GM19397 (cell line): ENCODE measurements around the gene CCR5AS.
"Not testable (repeated sequence)": the region's sequence is repeated elsewhere in the genome, so short reads cannot be mapped to it uniquely, and the experiment has no call there.

ENCODE experiments used
- ATAC-seq: cut with Tn5 transposase; IDR thresholded peaks from one replicate; pipeline ENCODE4 v1.9.1; 2021; ENCODE audit warnings: mild to moderate bottlenecking, moderate library complexity; ENCODE audit not compliant: unreplicated experiment

Gene CCR5AS

DNA sequence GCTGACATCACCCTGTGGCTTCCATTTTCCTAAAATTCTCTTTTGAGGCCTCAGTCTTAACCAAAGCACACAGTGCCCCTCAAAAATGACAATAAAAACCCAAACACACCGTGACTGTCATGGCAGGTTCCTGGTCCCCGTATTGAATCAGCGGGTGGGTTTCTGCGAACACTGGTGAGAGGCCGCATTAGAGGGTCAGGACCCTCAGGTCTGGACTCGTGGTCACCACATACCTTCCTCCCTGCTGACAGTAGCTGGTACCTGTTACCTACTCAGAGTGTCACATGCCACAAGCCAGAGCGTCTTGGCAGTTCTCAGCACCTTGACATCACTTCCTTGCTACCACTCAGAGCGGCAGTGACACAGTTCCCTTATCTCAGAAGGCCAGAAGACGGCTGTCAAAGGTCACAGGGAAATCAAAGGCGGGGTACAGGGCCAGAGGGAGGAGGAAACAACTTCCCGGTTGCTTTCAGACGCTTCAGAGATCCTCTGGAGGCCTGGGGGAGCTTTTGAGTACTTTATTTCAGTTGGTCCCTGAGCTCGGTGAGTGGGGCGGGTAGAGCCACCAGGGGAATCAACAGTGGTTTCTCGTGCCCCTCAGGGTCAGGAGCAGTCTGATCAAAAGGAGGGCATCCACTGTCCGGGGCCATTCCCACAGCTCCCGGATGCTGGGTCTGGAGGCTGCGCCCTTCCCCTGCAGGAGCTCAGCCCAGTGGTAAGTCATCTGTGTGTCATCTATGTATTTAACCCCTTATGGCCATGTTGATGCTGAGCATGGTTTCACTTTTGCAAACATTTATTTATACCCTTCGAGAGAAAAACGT is at the start of gene CCR5AS, which contains the start of gene CCRL2:
Gene CCR5AS (minus strand): TSS at position 279 of the 824 bp plus-strand sequence.
Gene CCRL2 (plus strand): TSS at position 472 of the 824 bp plus-strand sequence. CDS start 821 bp downstream, outside the sequence.
- ATAC-seq = no peak

DNA sequence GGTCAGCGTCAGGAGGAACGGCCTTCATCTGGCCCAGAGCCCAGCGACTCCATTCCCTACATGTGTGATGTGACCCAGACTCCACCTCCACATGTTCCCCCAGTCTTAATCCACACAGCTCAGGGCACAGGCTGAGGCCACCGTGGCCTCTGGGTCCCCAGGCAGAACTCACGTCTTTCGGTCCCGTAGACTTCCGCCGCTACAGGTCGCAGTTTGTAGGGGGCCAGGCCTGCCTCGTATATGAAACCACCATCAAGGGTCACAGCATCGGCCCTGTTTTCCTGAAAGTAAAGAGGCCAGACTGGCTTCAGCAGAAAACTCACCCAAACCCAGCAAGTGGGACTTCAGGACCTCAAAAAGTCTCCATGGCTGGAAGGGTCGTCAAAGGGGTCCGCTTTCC is 49.3 kb upstream of the CCR5AS start:
- ATAC-seq = no peak

- ATAC-seq = no peak
These were observed 48.6 kb upstream of the CCR5AS start for GRCh38 chr3:46455231-46456115.

DNA sequence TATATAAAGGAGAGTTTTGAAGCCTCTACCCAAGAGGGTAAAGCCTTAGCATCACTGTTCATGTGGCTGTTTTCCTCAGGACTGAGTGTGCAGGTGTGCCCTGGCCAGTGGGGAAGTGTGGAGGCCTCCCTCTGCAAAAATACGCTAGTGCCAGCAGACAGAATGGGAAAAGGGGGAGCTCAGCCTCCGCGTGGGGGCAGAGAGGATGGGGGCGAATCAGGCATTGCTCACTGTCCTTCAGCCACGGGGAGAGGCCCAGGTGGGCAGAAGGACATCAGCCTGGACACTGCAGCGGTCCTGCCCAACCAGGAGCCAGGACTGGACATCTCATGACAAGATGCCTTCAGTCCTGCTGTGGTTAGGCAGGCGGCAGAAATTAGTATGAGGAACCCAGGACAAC is 47.7 kb upstream of the CCR5AS start:
- no peak for ATAC-seq

GRCh38 chr3:46454209-46454595 is 47.3 kb upstream of the CCR5AS start:
- no peak for ATAC-seq

DNA sequence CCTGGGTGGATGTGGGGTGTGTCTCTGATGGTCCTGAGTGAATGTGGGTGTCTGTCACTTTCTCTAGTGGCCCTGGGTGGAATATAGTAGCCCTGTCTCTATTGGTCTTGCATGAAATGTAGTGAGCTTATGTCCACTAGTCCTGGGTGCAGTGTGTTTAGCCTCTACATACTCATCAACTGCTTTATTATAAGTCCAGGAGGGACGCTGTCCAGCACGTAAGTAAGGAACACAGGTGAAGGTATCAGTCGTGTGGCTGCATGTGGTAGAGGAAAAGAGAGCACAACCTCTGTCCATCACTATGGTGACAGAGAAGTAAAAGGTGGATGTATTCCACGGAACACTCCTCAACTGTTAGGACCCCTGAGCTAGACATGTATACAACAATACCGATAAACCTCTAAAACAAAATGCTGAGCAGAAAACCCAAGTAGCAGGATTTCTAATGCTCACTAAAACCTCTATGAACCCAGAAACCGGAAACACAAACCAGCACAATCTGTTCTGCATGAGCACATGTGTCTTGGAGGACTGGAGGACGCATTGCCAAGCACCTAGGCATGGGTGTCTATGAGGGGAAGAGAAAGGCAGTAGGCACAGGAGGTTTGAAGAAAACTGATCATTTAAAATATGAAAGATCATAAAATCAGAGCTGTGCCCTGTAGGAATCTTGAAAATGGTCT is 46.8 kb upstream of the CCR5AS start:
- no peak for ATAC-seq

DNA sequence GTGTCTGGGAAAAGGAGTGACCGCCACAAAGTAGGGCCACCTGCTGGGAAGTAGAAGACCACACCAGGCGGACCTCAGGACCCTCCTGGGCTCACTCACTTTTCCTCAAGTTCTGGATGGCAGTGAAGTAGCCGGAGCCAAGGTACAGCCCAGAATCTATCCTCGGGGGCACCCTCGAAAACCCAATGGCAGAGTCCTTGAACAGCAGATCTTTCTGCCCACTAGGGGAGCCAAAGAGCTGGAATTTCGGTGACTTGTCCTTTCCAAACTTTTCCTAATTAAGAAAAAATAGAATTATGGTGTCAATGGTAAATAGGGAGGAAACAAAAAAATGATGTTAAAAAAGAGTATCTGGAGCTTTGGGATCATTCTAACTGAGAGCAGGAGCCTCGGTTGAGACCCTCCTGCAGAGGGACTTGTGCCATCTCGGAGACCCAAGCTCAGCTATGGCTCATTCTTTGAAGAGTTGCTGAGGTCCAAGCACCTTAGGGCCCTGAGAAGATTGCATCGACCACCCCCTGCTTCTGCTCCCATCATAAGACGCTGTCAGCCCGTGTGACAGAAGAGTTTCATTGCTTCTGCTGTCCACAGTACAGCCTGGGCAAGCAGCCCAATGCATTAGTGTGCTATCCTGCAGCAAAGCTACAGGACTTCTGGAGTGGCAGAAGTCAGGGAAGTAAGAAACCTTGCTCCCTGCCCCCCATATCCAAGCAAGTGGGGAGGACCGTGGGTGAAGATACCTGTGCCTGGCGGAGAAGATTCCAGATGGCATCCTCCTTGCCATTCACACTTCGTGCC is 43.1 kb upstream of the CCR5AS start:
- no peak for ATAC-seq

DNA sequence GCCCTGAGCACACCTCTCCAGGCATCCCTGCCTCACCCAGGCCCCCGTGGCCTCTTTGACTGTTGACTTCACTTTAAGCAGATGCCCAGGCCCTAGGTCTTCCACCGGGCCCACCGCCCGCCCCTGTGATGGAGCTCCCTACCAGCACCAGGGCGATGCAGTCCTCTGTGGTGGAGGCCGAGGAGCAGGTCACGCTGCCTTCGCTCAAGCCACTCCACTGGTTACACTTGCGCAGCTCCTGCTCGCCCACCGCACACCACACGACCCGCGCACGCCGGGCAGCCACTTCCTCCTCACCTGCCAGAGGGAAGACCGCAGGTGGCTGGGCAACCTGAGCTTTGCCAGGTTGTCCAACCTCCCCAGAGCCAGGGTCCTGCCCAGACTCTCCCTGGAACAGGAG is 41.9 kb upstream of the CCR5AS start:
- ATAC-seq = no peak

- no peak for ATAC-seq
These were observed 40.5 kb upstream of the CCR5AS start for GRCh38 chr3:46447228-46447985.

- no peak for ATAC-seq
These were observed 36.0 kb upstream of the CCR5AS start for GRCh38 chr3:46442576-46443530.

- ATAC-seq = no peak
These were observed 33.8 kb upstream of the CCR5AS start for GRCh38 chr3:46440531-46441294.

DNA sequence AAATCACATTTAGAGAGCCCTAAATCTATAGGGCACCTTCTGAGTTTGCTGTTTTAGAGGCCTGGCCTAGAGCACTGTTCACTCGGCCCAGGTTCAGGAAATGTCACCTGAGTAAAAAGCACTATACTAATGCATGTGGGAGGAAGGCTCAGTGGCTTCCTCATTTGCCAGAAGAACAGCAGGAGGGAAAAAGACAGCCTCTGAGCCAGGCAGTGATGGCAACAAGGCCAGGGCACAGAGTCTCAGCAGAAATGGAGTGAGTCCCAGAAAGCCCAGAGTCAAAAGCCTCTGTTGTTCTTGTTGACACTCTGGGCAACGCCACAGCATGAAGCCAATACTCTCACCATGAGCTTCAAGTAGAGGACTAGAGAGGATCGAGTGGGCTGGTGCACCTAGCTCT is 32.0 kb upstream of the CCR5AS start:
- ATAC-seq = no peak

DNA sequence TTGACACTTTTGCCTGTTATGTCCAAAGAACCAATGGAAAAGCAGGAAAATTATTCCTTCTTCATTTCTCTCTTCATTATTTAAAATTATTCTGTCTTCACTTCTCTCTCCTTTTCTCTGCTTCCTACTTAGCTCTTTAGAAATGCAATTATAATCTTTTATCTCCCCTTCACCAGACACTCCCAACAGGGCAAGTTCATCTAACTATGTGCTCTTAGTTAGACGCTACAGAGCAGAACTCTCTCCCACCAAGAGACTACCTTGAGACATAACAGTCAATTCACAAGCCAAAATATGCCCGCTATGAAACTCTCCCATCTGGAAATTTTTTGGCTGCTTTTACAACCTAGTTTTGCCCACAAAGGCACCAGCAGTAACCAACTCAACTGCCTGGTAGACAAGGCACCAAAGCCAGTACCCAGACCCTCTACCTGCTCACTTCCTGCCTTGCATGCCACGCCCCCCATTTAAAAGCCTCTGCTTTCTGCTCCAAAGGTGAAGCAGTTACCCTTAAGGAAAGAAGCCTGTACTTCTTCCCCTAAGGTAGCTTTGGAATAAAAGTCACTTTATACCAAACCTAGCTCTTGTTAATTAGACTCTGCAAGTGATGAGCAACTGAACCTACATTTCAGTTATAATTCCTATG is 28.3 kb upstream of the CCR5AS start:
- ATAC-seq = no peak

GRCh38 chr3:46433841-46434240 is 27.0 kb upstream of the CCR5AS start:
- no peak for ATAC-seq

GRCh38 chr3:46433118-46433517 is 26.3 kb upstream of the CCR5AS start:
- not testable (repeated sequence) for ATAC-seq

DNA sequence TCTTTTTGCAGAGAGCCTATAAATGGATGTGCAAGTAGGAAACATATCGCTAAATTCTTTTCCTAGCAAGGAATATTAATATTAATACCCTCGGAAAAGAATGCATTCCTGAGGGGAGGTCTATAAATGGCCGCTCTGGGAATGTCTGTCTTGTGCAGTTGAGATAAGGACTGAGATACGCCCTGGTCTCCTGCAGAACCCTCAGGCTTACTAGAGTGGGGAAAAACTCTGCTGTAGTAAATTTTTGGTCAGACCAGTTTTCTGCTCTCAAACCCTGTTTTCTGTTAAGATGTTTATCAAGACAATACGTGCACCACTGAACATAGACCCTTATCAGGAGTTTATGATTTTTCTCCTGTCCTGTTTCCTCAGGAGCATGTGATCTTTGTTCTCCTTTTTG is 25.0 kb upstream of the CCR5AS start:
- not testable (repeated sequence) for ATAC-seq

- ATAC-seq = not testable (repeated sequence)
These were observed 24.0 kb upstream of the CCR5AS start for GRCh38 chr3:46430879-46431278.
